ENCODE measurements around the gene MRPL34.

MRPL34 gene

GRCh38 chr19:17303167-17303939 lies 2.3 kb upstream of the MRPL34 start, which contains the start of gene ABHD8:
ABHD8 (minus strand) TSS chr19:17303425; CDS start chr19:17301616, 1,809 bp downstream.
- no peaks in the 10 kb centered on the region for H3K9me3 ChIP-seq (ENCODE audit: control insufficient read depth, low read length)
- peak within 1 kb of the TSS; percentile 95 for H3K9ac ChIP-seq (ENCODE audit: low read length)
- H3K27me3 ChIP-seq (replicated peaks; ENCODE audit: control insufficient read depth, insufficient read depth, low read length), result no peaks in the 10 kb centered on the region
- no peaks in the 10 kb centered on the region for H3K36me3 ChIP-seq (ENCODE audit: control insufficient read depth, insufficient read depth, low read length, severe bottlenecking)
- H3K4me1 ChIP-seq (ENCODE audit: control insufficient read depth, insufficient read depth, low read length), result peaks cover 31% of the 10 kb centered on the region
- H3K4me3 ChIP-seq (ENCODE audit: low read length), result peak within 1 kb of the TSS; percentile 79
- peak; percentile 99 for DNase-seq (ENCODE audit: low read depth)

GRCh38 chr19:17303940-17304267 lies 1.8 kb upstream of the MRPL34 start:
- peak overlapping the region; percentile 95 for H3K9ac ChIP-seq (ENCODE audit: low read length)
- peaks cover 31% of the 10 kb centered on the region for H3K4me1 ChIP-seq (ENCODE audit: control insufficient read depth, insufficient read depth, low read length)
- DNase-seq (ENCODE audit: low read depth), result no peak
- no peaks in the 10 kb centered on the region for H3K36me3 ChIP-seq (ENCODE audit: control insufficient read depth, insufficient read depth, low read length, severe bottlenecking)
- H3K4me3 ChIP-seq (ENCODE audit: low read length), result peak overlapping the region; percentile 79
- no peaks in the 10 kb centered on the region for H3K27me3 ChIP-seq (replicated peaks; ENCODE audit: control insufficient read depth, insufficient read depth, low read length)
- no peaks in the 10 kb centered on the region for H3K9me3 ChIP-seq (ENCODE audit: control insufficient read depth, low read length)

DNA sequence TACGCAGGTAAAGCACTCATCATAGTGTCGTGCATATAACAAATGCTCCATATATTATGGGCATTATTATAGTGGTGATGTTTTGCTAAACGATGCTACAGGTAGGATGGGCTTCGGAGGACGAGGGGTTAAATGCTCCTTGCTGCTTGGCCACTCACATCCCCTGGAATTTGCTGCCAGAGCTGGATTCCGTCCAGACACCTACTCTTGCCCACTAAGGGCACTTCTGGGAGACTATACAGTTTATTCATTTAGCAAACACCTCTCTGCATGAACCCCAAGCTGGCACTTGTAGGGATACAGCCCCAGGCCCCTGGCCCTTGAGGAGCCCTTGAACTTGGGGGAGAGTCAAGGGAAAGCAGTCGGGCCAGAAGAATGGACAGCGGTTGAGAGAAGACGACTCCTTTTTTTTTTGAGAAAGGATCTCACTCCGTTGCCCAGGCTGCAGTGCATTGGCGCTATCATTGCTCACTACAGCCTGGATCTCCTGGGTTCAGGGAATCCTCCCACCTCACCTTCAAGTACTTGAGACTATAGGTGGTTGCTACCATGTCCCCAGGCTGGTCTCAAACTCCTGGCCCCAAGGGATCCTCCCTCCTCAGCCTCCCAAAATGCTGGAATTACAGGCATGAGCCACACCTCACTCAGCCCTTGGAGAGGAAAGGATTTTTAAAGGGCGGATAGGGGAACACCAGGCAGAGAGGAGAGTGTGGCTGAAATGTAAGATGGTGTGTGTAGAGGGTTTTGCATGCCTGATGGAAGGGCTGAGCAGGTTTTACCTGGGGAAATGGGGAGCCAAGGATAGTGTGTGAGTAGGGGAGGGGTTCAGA lies 1.1 kb upstream of the MRPL34 start:
- Histone ChIP-seq H3K4me3 (ENCODE audit: low read length) (peak overlapping the region; percentile 92), H3K36me3 (ENCODE audit: control insufficient read depth, insufficient read depth, low read length, severe bottlenecking) (no peaks in the 10 kb centered on the region), H3K9ac (ENCODE audit: low read length) (peak overlapping the region; percentile 95), H3K4me1 (ENCODE audit: control insufficient read depth, insufficient read depth, low read length) (peaks cover 31% of the 10 kb centered on the region), H3K9me3 (ENCODE audit: control insufficient read depth, low read length) (no peaks in the 10 kb centered on the region), H3K27me3 (replicated peaks; ENCODE audit: control insufficient read depth, insufficient read depth, low read length) (no peaks in the 10 kb centered on the region)
- DNase-seq (ENCODE audit: low read depth), result no peak

- H3K9ac ChIP-seq (ENCODE audit: low read length), result peak overlapping the region; percentile 95
- no peaks in the 10 kb centered on the region for H3K27me3 ChIP-seq (replicated peaks; ENCODE audit: control insufficient read depth, insufficient read depth, low read length)
- H3K36me3 ChIP-seq (ENCODE audit: control insufficient read depth, insufficient read depth, low read length, severe bottlenecking), result no peaks in the 10 kb centered on the region
- DNase-seq (ENCODE audit: low read depth), result no peak
- H3K4me3 ChIP-seq (ENCODE audit: low read length), result peak overlapping the region; percentile 92
- no peaks in the 10 kb centered on the region for H3K9me3 ChIP-seq (ENCODE audit: control insufficient read depth, low read length)
- peaks cover 33% of the 10 kb centered on the region for H3K4me1 ChIP-seq (ENCODE audit: control insufficient read depth, insufficient read depth, low read length)
Measured at GRCh38 chr19:17305216-17305516, 506 bp upstream of the MRPL34 start.

DNA sequence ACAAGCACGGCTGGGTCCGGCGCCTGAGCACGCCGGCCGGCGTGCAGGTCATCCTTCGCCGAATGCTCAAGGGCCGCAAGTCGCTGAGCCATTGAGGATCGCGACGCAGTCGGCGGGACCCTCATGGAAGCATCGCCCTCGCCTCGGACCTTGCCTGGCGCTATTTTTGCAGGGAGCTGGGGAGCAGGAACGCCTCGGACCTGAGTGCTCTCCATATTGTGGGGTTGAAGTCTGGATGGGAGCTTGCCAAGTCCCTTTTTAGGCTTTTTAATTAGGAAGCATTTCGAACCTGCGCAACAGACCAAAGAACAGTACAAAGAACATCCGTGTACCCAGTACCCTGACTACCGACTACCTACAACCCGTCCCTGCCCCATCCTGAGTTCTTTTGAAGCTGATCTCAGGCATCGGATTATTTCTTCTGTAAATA lies 628 bp downstream of the MRPL34 start:
- H3K36me3 ChIP-seq (ENCODE audit: control insufficient read depth, insufficient read depth, low read length, severe bottlenecking), result no peaks in the 10 kb centered on the region
- no peaks in the 10 kb centered on the region for H3K27me3 ChIP-seq (replicated peaks; ENCODE audit: control insufficient read depth, insufficient read depth, low read length)
- peak overlapping the region; percentile 95 for H3K9ac ChIP-seq (ENCODE audit: low read length)
- H3K4me3 ChIP-seq (ENCODE audit: low read length), result peak overlapping the region; percentile 92
- no peak for DNase-seq (ENCODE audit: low read depth)
- no peaks in the 10 kb centered on the region for H3K9me3 ChIP-seq (ENCODE audit: control insufficient read depth, low read length)
- H3K4me1 ChIP-seq (ENCODE audit: control insufficient read depth, insufficient read depth, low read length), result peaks cover 43% of the 10 kb centered on the region

DNA sequence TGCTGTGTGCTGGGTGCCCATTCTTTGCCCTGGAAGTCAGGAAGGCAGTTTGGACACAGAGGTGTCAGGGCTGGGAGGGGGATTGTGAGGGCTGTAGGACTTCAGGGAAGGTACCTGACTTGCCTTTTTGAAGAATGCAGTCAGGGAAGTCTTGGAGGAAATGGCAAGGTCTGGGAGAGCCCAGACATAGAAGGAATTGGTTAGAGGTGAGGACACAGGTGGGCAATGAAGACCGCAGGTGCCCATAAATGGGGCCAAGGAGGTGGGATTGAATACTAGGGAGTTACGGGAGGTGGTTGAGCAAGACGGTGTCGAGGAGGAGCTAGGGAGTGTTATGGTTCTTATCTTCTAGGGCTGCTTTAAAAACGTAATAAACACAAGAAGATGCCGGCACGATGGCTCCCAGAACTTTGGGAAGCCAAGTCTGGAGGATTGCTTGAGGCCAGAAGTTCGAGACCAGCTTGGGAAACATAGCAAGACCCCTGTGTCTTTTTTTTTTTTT lies 2.3 kb downstream of the MRPL34 start:
- no peak for DNase-seq (ENCODE audit: low read depth)

DNA sequence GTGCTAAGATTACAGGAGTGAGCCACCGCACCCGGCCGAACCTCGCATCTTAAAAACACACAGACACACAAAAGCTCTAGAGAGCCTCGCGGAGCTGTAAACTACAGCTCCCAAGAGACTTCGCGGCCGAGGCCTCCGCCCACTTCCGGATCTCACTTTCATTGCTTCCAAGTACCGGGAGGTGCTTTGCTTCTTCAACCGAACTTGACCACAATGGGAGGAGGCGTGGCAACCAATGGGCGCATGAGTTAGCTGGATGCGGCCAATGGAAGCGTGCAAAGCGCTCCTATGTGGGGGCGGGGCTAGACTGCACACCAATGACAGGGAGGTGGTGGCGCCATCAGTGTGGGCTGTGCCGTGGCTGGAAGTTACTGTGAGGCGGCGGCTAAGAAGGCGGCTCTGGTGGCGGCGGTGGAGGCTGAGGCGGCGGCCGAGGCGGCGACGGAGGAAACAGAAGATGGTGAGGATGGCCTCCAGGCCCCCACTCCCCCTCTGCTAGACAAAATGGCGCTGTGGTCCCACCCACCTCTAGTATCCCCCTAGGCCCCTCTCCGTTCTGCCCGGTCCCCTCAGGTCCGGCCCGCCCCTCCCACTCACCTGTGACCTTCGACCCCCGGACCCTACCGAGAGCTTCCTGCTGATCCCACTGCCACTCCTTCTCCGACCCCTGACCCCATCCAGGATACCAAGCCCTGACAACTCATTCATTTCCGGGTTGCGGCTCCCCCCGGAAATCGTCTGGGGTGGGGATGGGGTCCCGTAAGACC lies 3.7 kb downstream of the MRPL34 start, which contains the start of gene DDA1:
TSS of gene DDA1 (plus strand) at position 366 of the 767 bp plus-strand sequence. CDS start at position 458, 92 bp downstream.
- no peaks in the 10 kb centered on the region for H3K27me3 ChIP-seq (replicated peaks; ENCODE audit: control insufficient read depth, insufficient read depth, low read length)
- peak within 1 kb of the TSS; percentile 97 for H3K9ac ChIP-seq (ENCODE audit: low read length)
- H3K4me1 ChIP-seq (ENCODE audit: control insufficient read depth, insufficient read depth, low read length), result peaks cover 43% of the 10 kb centered on the region
- DNase-seq (ENCODE audit: low read depth), result peak; percentile 100
- peaks cover 10% of the 10 kb centered on the region for H3K36me3 ChIP-seq (ENCODE audit: control insufficient read depth, insufficient read depth, low read length, severe bottlenecking)
- no peaks in the 10 kb centered on the region for H3K9me3 ChIP-seq (ENCODE audit: control insufficient read depth, low read length)
- H3K4me3 ChIP-seq (ENCODE audit: low read length), result peak within 1 kb of the TSS; percentile 98

More for the DNA sequence above, 2.3 kb downstream of the MRPL34 start:
- H3K36me3 ChIP-seq (ENCODE audit: control insufficient read depth, insufficient read depth, low read length, severe bottlenecking), result no peaks in the 10 kb centered on the region
- no peaks in the 10 kb centered on the region for H3K9me3 ChIP-seq (ENCODE audit: control insufficient read depth, low read length)
- no peak overlapping the region for H3K9ac ChIP-seq (ENCODE audit: low read length)
- H3K4me1 ChIP-seq (ENCODE audit: control insufficient read depth, insufficient read depth, low read length), result peaks cover 53% of the 10 kb centered on the region
- H3K4me3 ChIP-seq (ENCODE audit: low read length), result no peak overlapping the region
- no peaks in the 10 kb centered on the region for H3K27me3 ChIP-seq (replicated peaks; ENCODE audit: control insufficient read depth, insufficient read depth, low read length)

DNA sequence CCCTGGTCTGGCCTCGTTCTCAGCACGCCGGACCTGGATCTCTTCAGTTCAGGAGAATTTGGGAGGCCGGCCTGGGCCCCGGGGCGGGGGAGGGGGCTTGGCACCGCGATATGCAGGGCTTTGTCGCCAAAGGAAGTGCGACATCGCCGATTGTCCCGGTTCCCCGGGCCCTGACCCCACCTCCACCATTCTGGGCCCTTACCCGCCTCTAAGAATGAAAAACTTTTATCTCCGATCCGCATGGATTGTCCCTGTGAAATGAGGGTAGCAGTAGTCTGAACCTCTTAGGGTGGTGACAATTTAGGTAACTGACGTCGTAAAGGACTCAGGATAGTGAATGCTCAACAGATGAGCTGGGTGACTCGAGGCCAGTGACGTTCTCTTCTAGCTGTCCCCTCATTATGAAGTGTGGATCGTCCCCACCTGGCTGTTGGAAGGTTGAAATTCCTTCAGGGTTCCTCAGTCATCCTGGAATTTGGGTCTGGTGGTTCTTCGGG lies 4.3 kb downstream of the MRPL34 start:
- DNase-seq (ENCODE audit: low read depth), result peak; percentile 35
- peak overlapping the region; percentile 97 for H3K9ac ChIP-seq (ENCODE audit: low read length)
- H3K9me3 ChIP-seq (ENCODE audit: control insufficient read depth, low read length), result no peaks in the 10 kb centered on the region
- peaks cover 37% of the 10 kb centered on the region for H3K4me1 ChIP-seq (ENCODE audit: control insufficient read depth, insufficient read depth, low read length)
- H3K4me3 ChIP-seq (ENCODE audit: low read length), result peak overlapping the region; percentile 98
- no peaks in the 10 kb centered on the region for H3K27me3 ChIP-seq (replicated peaks; ENCODE audit: control insufficient read depth, insufficient read depth, low read length)
- H3K36me3 ChIP-seq (ENCODE audit: control insufficient read depth, insufficient read depth, low read length, severe bottlenecking), result peaks cover 16% of the 10 kb centered on the region

- DNase-seq (ENCODE audit: low read depth), result peak; percentile 76
- Histone ChIP-seq H3K9me3 (ENCODE audit: control insufficient read depth, low read length) (no peaks in the 10 kb centered on the region), H3K9ac (ENCODE audit: low read length) (peak overlapping the region; percentile 60), H3K36me3 (ENCODE audit: control insufficient read depth, insufficient read depth, low read length, severe bottlenecking) (peaks cover 25% of the 10 kb centered on the region), H3K4me1 (ENCODE audit: control insufficient read depth, insufficient read depth, low read length) (peaks cover 29% of the 10 kb centered on the region), H3K27me3 (replicated peaks; ENCODE audit: control insufficient read depth, insufficient read depth, low read length) (no peaks in the 10 kb centered on the region), H3K4me3 (ENCODE audit: low read length) (peak overlapping the region; percentile 67)
Measured at GRCh38 chr19:17311455-17312188, 6.0 kb downstream of the MRPL34 start.

All from adipocyte (in vitro differentiated cells).